A549 treated with AZD2906 at 1 μM for 4 hours (cell line): ENCODE results near the gene ELMOD3. TPM values are rescaled to one million over a fixed set of nuclear protein-coding genes. Genes with fewer than 3 reads are reported as not detected.

ENCODE experiments used
- total RNA-seq: library from RNA; stranded (reverse); fragments of 200-300 nt; extraction: Qiagen RNA extraction; gene quantifications from 5 replicates; pipeline ENCODE4 v1.2.3, GENCODE V29; 2022

Gene ELMOD3
- 9.2 to 11.7 TPM (median 10.0 TPM) in 5 replicates for total RNA-seq

DNA sequence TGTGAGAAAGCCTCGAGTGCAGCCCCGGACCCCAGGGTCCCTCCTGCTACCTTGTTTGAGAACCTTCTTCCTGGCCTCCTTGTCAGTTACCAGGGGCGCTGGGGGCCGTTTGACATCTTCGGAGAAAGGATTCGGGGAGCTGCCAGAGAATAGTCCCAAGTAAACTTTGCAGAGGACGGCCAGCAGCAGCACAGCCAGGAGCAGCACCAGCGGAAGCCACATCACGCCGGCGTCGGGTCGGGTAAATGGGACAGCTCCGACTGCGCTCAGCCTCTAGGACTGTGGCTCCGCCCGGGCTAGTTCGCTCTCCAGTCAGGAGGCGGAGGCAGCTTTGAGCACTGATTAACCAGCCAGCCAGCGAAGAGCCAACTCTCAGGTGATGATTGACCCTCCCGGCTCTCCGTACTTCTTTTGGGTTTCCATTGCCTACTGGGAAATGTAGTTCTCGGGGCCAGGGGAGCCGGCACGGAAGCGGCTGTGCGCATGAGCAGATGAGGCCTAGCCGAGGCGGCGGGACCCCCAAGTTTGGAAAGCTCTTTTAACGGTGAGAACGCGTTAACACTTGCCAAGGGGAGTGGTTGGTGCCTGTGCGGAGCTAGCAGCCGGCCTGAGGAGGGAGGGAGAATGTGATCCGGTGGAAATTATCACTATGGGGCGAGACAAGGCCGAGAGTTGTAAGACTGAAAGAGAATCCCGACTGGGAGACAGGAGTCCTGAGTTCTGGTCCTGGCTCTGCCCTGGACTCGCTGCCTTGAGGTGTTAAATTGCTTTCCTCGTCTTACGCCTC, at the start of gene ELMOD3, which contains the start of gene RETSAT:
Gene ELMOD3, plus strand, starts transcription at position 484 of the 787 bp plus-strand sequence. CDS start 2,430 bp downstream, outside the sequence.
Gene RETSAT, minus strand, starts transcription at position 243 of the 787 bp plus-strand sequence. Its CDS starts 21 bp downstream, at position 222.

DNA sequence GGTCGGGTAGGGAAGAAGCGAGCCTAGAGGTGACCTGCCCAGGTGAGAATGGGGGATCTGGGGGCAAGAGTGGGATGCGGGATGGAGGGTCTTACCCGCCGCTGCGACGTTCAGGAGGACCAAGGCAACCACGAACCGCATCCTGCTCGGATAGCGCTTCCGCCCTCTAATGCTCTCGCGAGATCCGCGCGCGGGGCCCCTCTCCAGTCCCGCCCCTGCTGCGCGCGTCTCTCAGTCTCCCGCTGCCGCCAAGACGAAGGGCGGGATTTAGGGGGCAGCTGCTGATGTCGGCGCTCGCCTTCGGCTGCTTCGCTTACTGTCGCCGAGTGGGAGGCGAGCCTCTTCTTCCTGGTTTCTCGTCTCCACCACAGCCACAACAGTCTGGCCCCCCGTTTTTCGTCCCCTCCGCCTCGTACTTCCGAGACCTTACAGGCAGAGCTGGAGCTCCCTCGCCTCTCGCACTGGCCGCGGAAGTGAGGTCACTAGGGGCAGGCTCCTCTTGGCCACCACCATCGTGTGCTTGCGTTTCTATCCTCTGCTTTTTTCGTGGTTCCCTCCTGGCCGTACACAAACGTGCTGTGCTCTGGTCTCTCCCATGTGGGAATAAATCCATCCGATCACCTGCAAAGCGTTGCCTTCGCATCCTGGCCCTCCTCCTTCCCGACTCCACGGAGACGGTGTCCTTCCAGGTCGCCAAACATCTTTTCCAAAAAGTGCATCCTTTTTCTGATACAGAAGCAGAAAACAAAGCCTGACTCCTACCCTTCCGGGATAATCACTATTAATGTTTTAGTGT, 26.5 kb upstream of the ELMOD3 start, which contains the start of gene TGOLN2:
Gene TGOLN2, minus strand, starts transcription at position 168 of the 796 bp plus-strand sequence. Its CDS starts 27 bp downstream, at position 141.

DNA sequence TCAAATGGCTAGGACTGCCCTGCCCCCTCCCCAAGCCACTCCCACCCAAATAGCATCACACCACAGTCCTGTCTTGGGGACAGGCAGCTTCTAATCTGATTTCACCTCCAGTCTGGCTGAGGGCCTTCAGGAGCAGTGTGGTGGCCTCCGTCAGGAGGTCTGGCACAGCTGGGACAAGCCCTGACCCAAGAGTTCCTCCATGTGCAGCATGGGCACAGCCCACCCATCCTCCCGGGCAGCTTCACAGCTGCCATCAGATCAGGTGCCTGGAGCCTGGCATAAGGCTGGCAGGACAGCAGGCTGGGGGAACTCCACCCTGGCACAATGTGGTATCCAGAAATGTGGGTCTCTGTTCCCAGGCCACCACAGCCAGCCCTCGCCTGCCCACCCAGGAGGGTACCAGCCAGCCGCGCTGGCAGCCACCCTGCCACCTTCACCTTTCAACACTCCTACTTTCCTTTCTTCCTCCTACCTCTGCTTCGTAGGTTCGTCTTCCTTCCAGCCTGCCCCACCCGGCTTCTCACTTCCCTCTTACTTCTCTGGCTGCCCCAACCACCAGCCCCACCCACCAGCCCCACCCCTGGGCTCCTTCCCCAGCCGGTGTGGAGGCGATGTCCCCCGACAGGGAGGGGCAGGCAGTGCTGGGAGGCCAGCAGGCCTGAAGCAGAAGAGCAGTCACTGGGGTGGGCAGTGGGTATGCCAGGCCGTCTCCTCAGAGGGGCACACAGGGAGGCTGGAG, 55.4 kb downstream of the ELMOD3 start, which contains the start of gene CAPG:
Gene CAPG, minus strand, starts transcription at position 522 of the 739 bp plus-strand sequence. CDS start 8,221 bp downstream, outside the sequence.

GRCh38 chr2:85418132-85419008, 63.8 kb downstream of the ELMOD3 start, which contains the start of gene SH2D6:
Gene SH2D6 (plus strand): TSS chr2:85418714. CDS start chr2:85429466, 10,752 bp downstream.

Other genes with a start within 250 kb of the ELMOD3 start
- gene TCF7L1, start 221.4 kb upstream of the ELMOD3 start, total RNA-seq, result 8.3 to 12.0 TPM (median 10.7 TPM) in 5 replicates
- 84.4 to 110 TPM (median 95.0 TPM) in 5 replicates for gene TGOLN2, start 26.8 kb upstream of the ELMOD3 start, total RNA-seq
- 53.9 to 56.5 TPM (median 55.0 TPM) in 5 replicates for gene RETSAT, start 241 bp upstream of the ELMOD3 start, total RNA-seq
- 91.3 to 121 TPM (median 106 TPM) in 5 replicates for gene CAPG, start 55.6 kb downstream of the ELMOD3 start, total RNA-seq
- gene SH2D6, start 63.9 kb downstream of the ELMOD3 start, total RNA-seq, result 0.60 to 0.96 TPM (median 0.80 TPM) in 5 replicates
- 540 to 610 TPM (median 553 TPM) in 5 replicates for gene MAT2A, start 184.4 kb downstream of the ELMOD3 start, total RNA-seq
- gene GGCX, start 206.7 kb downstream of the ELMOD3 start, total RNA-seq, result 40.5 to 44.4 TPM (median 42.6 TPM) in 5 replicates
- 14.8 to 19.3 TPM (median 16.2 TPM) in 5 replicates for gene VAMP8, start 222.8 kb downstream of the ELMOD3 start, total RNA-seq
- gene VAMP5, start 229.7 kb downstream of the ELMOD3 start, total RNA-seq, result 0.09 to 0.53 TPM (median 0.16 TPM) in 3 of 5 replicates, not detected in the others
- gene RNF181, start 241.0 kb downstream of the ELMOD3 start, total RNA-seq, result 169 to 199 TPM (median 193 TPM) in 5 replicates
- 12.3 to 17.2 TPM (median 16.1 TPM) in 5 replicates for gene TMEM150A, start 247.9 kb downstream of the ELMOD3 start, total RNA-seq